ENCODE data around the gene STXBP2. TPM values are rescaled to one million over a fixed set of nuclear protein-coding genes. Genes with fewer than 3 reads are reported as not detected.

STXBP2 gene
- polyA plus RNA-seq, 1 of the 3 experiments (the other 2 are of a cell fraction) = 4.7 TPM

DNA sequence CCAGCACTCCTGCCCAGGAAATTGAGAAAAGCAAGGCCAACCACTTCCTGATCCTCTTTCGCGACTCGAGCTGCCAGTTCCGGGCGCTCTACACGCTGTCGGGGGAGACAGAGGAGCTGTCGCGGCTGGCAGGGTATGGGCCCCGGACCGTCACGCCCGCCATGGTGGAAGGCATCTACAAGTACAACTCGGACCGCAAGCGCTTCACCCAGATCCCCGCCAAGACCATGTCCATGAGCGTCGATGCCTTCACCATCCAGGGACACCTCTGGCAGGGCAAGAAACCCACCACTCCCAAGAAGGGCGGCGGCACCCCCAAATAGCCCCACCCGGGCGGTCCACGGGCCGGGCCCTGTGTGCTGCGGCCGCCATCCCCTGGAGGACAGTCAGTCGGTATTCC, 19.2 kb upstream of the STXBP2 start (continued):
- no peak for TF ChIP-seq RXRA (IDR thresholded peaks at IDR 0.05; ENCODE audit: borderline replicate concordance, low read depth)

DNA sequence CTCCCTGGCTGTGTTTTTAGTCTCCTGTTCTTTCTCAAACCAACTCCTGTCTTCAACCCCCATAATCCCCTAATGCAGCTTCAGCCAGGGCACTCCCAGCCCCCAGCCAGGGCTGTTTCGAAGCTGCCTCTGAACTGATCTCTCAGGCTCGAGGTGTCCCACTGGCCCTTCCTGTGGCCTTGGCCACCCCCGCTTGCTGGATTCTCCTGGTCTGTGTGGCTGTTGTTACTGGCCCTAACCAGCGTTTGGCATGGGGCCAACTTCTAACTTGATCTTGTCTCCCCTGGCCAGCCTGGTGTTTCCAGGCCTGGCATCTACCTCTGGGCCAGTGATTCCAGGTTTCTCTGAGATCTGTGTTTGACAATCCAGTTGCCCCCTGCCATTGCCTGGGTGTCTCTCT, 18.6 kb upstream of the STXBP2 start:
- no peak overlapping the region for H3K4me2 ChIP-seq
- 53% methylated on average over 4 of the region's 4 CpGs for WGBS (ENCODE audit: low lambda C conversion rate)
- no peak overlapping the region for H3K4me3 ChIP-seq (ENCODE audit: low read depth in 2 of 2, low read length in 1 of 2)
- H3K9me2 ChIP-seq = no peaks in the 10 kb centered on the region
- H3F3A ChIP-seq (replicated peaks; ENCODE audit: insufficient read depth) = peaks cover 4% of the 10 kb centered on the region
- peak overlapping the region in 1 of 2 experiments; percentile 98; a peak in 2 of 4 replicates for H3K27ac ChIP-seq (ENCODE audit: low read depth in 2 of 2, low read length in 1 of 2)
- peaks cover 3 to 36% of the 10 kb centered on the region in 2 experiments for H3K36me3 ChIP-seq (replicated peaks in 1 of 2; ENCODE audit: control insufficient read depth in 1 of 2, insufficient read depth in 2 of 2, low read length in 1 of 2)
- TF ChIP-seq ELF1 (IDR thresholded peaks at IDR 0.05) (no peak), REST (IDR thresholded peaks at IDR 0.05; ENCODE audit: low read depth, low read length) (no peak), PBX3 (IDR thresholded peaks at IDR 0.05) (no peak), CHD2 (IDR thresholded peaks at IDR 0.05; ENCODE audit: low read length, partially characterized antibody) (peak; percentile 16), GATA2 (CRISPR knock-in tag; IDR thresholded peaks at IDR 0.05) (peak; percentile 66), TEAD4 (IDR thresholded peaks at IDR 0.05; ENCODE audit: borderline replicate concordance, insufficient read depth) (no peak), NRF1 (IDR thresholded peaks at IDR 0.05; ENCODE audit: low read depth, low read length) (no peak), POLR2AphosphoS5 (IDR thresholded peaks at IDR 0.05; ENCODE audit: low read depth, low read length) (peak; percentile 10; the same call in 1 of the 2 replicates), ZBTB33 (IDR thresholded peaks at IDR 0.05; ENCODE audit: borderline replicate concordance, low read depth) (no peak), JUND (IDR thresholded peaks at IDR 0.05) (no peak), EP300 (IDR thresholded peaks at IDR 0.05; ENCODE audit: borderline replicate concordance in 1 of 2, low read depth in 1 of 2, low read length in 1 of 2) (0 out of 4 replicates have a peak, but pooled peaks of 1 of the 2 experiments have one; percentile 35), TAF1 (IDR thresholded peaks at IDR 0.05; ENCODE audit: borderline replicate concordance, low read depth, low read length) (no peak), RAD21 (IDR thresholded peaks at IDR 0.05; ENCODE audit: low read length) (peak; percentile 11; the same call in 1 of the 2 replicates), EZH2phosphoT487 (IDR thresholded peaks at IDR 0.05; ENCODE audit: borderline replicate concordance, low read depth) (no peak), NFIC (IDR thresholded peaks at IDR 0.05; ENCODE audit: borderline replicate concordance) (peak; percentile 69)
- TF ChIP-seq, protein P1, sequence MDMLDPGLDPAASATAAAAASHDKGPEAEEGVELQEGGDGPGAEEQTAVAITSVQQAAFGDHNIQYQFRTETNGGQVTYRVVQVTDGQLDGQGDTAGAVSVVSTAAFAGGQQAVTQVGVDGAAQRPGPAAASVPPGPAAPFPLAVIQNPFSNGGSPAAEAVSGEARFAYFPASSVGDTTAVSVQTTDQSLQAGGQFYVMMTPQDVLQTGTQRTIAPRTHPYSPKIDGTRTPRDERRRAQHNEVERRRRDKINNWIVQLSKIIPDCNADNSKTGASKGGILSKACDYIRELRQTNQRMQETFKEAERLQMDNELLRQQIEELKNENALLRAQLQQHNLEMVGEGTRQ (IDR thresholded peaks at IDR 0.05; ENCODE audit: borderline replicate concordance, low read depth, low read length) = no peak
- TF ChIP-seq, protein P2, sequence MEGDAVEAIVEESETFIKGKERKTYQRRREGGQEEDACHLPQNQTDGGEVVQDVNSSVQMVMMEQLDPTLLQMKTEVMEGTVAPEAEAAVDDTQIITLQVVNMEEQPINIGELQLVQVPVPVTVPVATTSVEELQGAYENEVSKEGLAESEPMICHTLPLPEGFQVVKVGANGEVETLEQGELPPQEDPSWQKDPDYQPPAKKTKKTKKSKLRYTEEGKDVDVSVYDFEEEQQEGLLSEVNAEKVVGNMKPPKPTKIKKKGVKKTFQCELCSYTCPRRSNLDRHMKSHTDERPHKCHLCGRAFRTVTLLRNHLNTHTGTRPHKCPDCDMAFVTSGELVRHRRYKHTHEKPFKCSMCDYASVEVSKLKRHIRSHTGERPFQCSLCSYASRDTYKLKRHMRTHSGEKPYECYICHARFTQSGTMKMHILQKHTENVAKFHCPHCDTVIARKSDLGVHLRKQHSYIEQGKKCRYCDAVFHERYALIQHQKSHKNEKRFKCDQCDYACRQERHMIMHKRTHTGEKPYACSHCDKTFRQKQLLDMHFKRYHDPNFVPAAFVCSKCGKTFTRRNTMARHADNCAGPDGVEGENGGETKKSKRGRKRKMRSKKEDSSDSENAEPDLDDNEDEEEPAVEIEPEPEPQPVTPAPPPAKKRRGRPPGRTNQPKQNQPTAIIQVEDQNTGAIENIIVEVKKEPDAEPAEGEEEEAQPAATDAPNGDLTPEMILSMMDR (IDR thresholded peaks at IDR 0.05) = no peak
- H3K4me1 ChIP-seq (ENCODE audit: control insufficient read depth in 1 of 2, insufficient read depth in 2 of 2, low read depth in 1 of 2, low read length in 1 of 2) = peaks cover 0 to 42% of the 10 kb centered on the region in 2 experiments; a peak in 1 of 4 replicates
- H3K9me3 ChIP-seq = no peaks in the 10 kb centered on the region
- no peaks in the 10 kb centered on the region for H3K79me2 ChIP-seq (ENCODE audit: insufficient read depth)
- no peaks in the 10 kb centered on the region for H3K27me3 ChIP-seq (ENCODE audit: insufficient read depth)
- ChIA-PET CTCF (interaction anchor here (0.7 to 4.1 kb wide), 9 partner anchors 12 to 264 kb away, joined by 3 to 40 read pairs (median 5); partner anchors contain the start of genes CAMSAP3, PET100, TRAPPC5 and XAB2), POLR2A (interaction anchor here (0.5 to 2.6 kb wide), 8 partner anchors 9 to 1294 kb away, joined by 3 to 16 read pairs (median 4); partner anchors contain the start of genes CAMSAP3, PCP2, PET100 and XAB2)
- H4K20me1 ChIP-seq (ENCODE audit: insufficient read depth) = no peaks in the 10 kb centered on the region
- peak; percentile 91 for DNase-seq
- H2AFZ ChIP-seq (ENCODE audit: low read depth) = no peak overlapping the region
- no peak overlapping the region for H3K9ac ChIP-seq
